GM12892 (cell line): ENCODE measurements around the gene KIF18B.

Source experiments
- POLR2A ChIP-seq: IDR thresholded peaks from 2 replicates; pipeline ENCODE4 v1.6.1; 2011; ENCODE audit warnings: low read depth, low read length, control low read depth
- POLR2AphosphoS5 ChIP-seq: IDR thresholded peaks from 2 replicates; pipeline ENCODE4 v1.6.1; 2011; ENCODE audit warnings: low read depth, low read length, control low read depth

GRCh38 chr17:44913676-44914075, 33.9 kb downstream of the KIF18B start:
- TF ChIP-seq POLR2A (no peak), POLR2AphosphoS5 (no peak)
